Measurements from ENCODE around the gene SERTAD1. TPM values are rescaled to one million over a fixed set of nuclear protein-coding genes. Genes with fewer than 3 reads are reported as not detected.

Gene SERTAD1
- total RNA-seq, 2 experiments from 2014 or later = 26.4 to 26.5 TPM

- peak; percentile 93 to 98 (median 96) for DNase-seq
- Histone ChIP-seq H3K36me3 (ENCODE audit: insufficient read depth, low read length) (peaks cover 21% of the 10 kb centered on the region), H3K27me3 (ENCODE audit: control insufficient read depth in 1 of 2, insufficient read depth in 2 of 2, low read length in 2 of 2) (no peaks in the 10 kb centered on the region), H3K27ac (ENCODE audit: low read depth in 1 of 2, low read length in 2 of 2) (peak within 1 kb of the TSS; percentile 81 to 86), H3K4me3 (ENCODE audit: low read length) (peak within 1 kb of the TSS; percentile 75), H3K9me3 (ENCODE audit: control insufficient read depth in 1 of 2, insufficient read depth in 1 of 2, low read length in 2 of 2) (no peaks in the 10 kb centered on the region), H3K4me1 (ENCODE audit: insufficient read depth, low read length) (peaks cover 18% of the 10 kb centered on the region)
- Mint-ChIP-seq H3K4me1 (ENCODE audit: low read depth) (peaks cover 18% of the 10 kb centered on the region), H3K4me3 (peak within 1 kb of the TSS; percentile 96), H3K27me3 (no peaks in the 10 kb centered on the region), H3K27ac (peak within 1 kb of the TSS; percentile 86), H3K9me3 (no peaks in the 10 kb centered on the region), H3K36me3 (ENCODE audit: low read depth) (peaks cover 29% of the 10 kb centered on the region)
- CTCF ChIA-PET = interaction anchor here (0.7 to 4.2 kb wide), 3 partner anchors 21 to 41 kb away, joined by 3 to 32 read pairs (median 5); partner anchors contain the start of gene BLVRB
- TF ChIP-seq, protein P1, sequence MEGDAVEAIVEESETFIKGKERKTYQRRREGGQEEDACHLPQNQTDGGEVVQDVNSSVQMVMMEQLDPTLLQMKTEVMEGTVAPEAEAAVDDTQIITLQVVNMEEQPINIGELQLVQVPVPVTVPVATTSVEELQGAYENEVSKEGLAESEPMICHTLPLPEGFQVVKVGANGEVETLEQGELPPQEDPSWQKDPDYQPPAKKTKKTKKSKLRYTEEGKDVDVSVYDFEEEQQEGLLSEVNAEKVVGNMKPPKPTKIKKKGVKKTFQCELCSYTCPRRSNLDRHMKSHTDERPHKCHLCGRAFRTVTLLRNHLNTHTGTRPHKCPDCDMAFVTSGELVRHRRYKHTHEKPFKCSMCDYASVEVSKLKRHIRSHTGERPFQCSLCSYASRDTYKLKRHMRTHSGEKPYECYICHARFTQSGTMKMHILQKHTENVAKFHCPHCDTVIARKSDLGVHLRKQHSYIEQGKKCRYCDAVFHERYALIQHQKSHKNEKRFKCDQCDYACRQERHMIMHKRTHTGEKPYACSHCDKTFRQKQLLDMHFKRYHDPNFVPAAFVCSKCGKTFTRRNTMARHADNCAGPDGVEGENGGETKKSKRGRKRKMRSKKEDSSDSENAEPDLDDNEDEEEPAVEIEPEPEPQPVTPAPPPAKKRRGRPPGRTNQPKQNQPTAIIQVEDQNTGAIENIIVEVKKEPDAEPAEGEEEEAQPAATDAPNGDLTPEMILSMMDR (IDR thresholded peaks at IDR 0.05) = no peak
- intact Hi-C loops (cut with DNase I, micrococcal nuclease) = loop anchor here (1.0 to 10.0 kb wide), 8 partner anchors 18 to 619 kb away; partner anchors contain the start of genes AKT2 (in 1 of the 2), BLVRB (in 1 of the 2), C19orf47 (in 1 of the 2) and PLD3 (in 1 of the 2)
- POLR2A ChIA-PET = interaction anchor here (0.8 to 4.6 kb wide), 12 partner anchors 9 to 361 kb away, joined by 3 to 71 read pairs (median 12); partner anchors contain the start of genes ACTMAP, AKT2, BLVRB and C19orf47
- ATAC-seq (ENCODE audit: poor library complexity) = peak; percentile 66
These were observed 18.4 kb upstream of the SERTAD1 start, which contains the start of gene SERTAD3 for GRCh38 chr19:40444000-40444824. Gene SERTAD3, minus strand, starts transcription at chr19:40444335. Its CDS starts 2,255 bp downstream, at chr19:40442080.

DNA sequence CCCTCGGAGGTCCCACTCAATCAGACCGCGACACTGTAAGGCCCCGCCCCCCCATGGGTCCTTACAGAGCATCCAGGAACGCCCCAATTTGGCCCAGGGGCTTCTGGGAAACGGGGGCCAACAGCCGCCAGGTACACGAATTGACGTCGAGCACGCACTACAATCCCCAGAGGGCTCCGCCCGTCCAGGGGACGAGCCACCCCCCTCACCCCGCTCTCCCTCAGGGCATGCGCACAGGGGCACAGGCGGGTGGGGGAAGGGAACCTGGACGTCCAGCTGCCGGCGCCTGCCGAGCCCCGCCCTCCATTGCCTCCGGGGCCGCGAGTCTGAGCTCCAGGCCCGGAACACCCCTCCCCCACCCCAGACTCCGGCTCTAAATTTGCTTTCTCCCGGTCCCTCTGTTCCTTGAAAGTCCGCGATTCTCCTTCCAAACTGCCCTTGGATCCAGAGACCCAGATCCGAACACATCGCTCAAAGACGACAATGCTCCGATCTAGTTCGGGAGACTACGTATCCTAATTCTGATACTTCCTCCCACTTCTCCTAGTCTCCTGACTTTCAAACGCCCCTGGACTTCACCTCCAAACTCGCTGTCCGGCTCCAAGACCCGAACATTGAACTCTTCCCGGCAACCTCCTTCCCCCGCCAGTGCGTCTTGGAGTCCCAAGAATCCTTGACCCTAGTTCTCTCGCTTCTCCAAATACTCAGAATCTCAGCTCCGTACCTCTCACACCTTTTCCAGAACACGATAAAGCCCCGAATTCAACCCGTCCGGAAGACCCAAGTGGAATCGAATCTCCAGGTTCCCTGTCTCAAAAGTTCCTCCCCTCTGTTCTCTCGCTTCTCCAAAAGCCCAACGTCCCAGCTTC, 17.6 kb upstream of the SERTAD1 start:
- Mint-ChIP-seq H3K4me1 (ENCODE audit: low read depth) (peaks cover 18% of the 10 kb centered on the region), H3K27me3 (no peaks in the 10 kb centered on the region), H3K4me3 (peak overlapping the region; percentile 96), H3K36me3 (ENCODE audit: low read depth) (peaks cover 29% of the 10 kb centered on the region), H3K27ac (peak overlapping the region; percentile 86), H3K9me3 (no peaks in the 10 kb centered on the region)
- ATAC-seq (ENCODE audit: poor library complexity) = peak; percentile 79
- Histone ChIP-seq H3K27me3 (ENCODE audit: control insufficient read depth in 1 of 2, insufficient read depth in 2 of 2, low read length in 2 of 2) (no peaks in the 10 kb centered on the region), H3K36me3 (ENCODE audit: insufficient read depth, low read length) (peaks cover 21% of the 10 kb centered on the region), H3K9me3 (ENCODE audit: control insufficient read depth in 1 of 2, insufficient read depth in 1 of 2, low read length in 2 of 2) (no peaks in the 10 kb centered on the region), H3K4me1 (ENCODE audit: insufficient read depth, low read length) (peaks cover 18% of the 10 kb centered on the region), H3K4me3 (ENCODE audit: low read length) (peak overlapping the region; percentile 75), H3K27ac (ENCODE audit: low read depth in 1 of 2, low read length in 2 of 2) (peak overlapping the region; percentile 81 to 86)
- ChIA-PET POLR2A (interaction anchor here (0.6 to 4.6 kb wide), 18 partner anchors 10 to 820 kb away, joined by 3 to 71 read pairs (median 6); partner anchors contain the start of genes ACTMAP, AKT2, BLVRB and C19orf47), CTCF (interaction anchor here (1.7 to 4.2 kb wide), 2 partner anchors 22 to 23 kb away, joined by 4 to 32 read pairs; partner anchors contain the start of gene BLVRB)
- DNase-seq = peak; percentile 97 to 100 (median 99)
- TF ChIP-seq, protein P1 (IDR thresholded peaks at IDR 0.05) = no peak
- intact Hi-C loops (cut with DNase I, micrococcal nuclease) = loop anchor here (1.0 to 10.0 kb wide), 3 partner anchors 17 to 619 kb away; partner anchors contain the start of gene AKT2 (in 1 of the 2)

All from CD4-positive, alpha-beta T cell (primary cell).